ENCODE measurements around the gene ANO2.

The ANO2 gene

GRCh38 chr12:5525783-5526367 is 419.2 kb downstream of the ANO2 start:
- DNase-seq: no peak

- DNase-seq: no peak
These were observed 420.2 kb downstream of the ANO2 start for GRCh38 chr12:5524769-5525436.

DNA sequence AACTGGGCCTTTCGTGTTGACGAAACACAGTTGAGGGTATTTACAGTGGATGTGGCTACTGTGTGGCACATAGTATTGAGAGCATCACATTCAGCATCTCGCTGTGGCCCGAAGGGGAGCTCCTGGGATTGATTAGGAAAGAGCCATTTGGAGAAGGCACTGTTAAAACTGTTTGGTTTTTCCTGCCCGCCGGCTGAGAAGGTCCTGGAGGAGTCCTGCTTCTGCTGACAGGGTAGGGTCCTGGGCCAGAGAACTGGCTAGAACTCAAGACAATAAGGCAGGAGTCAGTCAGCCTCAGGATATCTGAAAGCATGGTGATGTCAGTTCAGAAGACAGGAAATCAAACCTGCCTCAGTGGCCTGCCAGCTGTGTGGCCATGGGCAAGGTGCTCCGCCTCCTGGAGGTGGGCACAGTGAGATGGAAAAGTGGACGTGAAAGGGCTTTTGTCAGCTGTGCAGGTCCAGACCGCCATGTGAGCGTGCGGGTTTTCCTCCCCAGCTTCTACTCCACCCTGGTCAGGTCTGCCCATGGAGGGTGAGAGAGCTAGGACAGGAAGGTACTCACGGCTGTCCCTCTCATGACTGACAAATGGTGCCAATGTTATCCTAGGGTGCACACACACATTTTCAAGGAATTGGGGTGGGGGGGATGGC is 420.8 kb downstream of the ANO2 start:
- no peak for DNase-seq

DNA sequence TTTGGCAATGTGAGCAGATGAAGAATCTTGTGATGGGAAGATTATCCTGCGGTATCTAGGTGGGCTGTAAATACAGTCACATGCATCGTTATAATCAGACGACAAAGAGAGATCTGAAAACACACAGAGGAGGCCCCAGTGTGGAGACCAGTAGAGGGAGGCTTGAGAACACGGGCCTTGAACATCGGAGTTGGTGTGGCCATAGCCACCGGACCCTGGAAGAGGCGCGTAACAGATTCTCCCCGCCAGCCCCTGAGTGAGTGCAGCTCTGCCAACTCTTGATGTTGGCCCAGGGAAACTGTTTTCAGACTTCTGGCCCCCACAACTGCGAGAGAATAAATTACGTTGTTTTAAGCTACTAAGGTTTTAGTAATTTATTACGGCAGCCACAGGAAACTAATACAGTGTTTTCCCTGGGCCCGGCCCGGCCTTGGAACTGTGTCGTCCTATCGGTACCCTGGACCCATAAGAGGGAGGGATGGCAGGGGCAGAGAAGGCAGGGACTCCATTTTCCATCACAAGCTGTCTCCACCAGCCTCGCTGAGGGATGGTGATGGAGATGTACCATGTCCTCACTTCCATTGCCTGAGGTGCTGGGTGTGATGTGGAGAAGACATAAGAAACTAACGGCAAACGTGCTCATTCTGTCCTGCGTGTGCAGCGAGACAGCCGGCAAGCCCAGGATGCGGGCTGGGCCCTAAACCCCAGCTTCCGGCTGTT is 421.5 kb downstream of the ANO2 start:
- DNase-seq: no peak

DNA sequence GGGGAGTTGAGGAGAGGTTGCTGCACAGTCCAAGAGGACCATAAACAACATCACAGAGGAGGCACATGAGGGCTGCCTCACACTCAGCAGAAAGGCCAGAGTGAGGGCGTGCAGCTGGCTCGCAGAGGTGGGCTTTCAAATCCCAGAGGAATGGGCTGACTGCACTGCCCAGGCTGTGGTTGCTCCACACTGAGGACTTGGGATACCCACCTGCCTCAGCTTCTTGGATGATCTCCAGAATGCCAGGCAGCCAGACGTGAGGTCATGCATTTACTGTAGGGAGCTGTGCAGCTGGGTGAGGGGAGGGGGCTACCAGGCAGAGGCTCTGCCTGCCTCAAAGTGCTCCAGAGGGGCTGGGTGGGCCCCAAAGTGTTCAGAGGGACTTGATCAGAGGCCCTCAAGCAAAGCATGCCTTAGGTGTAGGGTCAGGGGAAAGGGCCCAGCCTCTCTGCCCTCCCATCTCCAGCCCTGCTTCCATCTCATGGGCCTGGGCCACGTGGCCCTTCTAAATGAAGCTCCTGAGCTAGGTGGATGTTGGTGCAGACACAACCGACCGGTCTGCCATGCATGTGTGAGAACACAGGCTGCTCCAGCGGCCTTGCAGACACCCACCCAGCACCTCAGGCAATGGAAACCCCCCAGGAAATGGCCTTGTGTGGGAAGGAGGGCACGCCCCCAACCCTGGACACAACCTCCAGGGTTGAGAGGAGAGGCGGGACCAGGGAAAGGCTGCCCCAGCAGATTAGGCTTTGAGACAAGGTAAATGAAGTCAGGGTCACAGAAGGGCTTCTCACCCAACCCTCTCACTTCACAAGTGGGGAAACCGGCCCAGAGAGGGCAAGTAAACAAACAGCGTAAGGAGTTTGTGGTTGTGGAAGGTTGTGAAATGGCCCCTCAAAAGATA is 422.4 kb downstream of the ANO2 start:
- DNase-seq: no peak

DNA sequence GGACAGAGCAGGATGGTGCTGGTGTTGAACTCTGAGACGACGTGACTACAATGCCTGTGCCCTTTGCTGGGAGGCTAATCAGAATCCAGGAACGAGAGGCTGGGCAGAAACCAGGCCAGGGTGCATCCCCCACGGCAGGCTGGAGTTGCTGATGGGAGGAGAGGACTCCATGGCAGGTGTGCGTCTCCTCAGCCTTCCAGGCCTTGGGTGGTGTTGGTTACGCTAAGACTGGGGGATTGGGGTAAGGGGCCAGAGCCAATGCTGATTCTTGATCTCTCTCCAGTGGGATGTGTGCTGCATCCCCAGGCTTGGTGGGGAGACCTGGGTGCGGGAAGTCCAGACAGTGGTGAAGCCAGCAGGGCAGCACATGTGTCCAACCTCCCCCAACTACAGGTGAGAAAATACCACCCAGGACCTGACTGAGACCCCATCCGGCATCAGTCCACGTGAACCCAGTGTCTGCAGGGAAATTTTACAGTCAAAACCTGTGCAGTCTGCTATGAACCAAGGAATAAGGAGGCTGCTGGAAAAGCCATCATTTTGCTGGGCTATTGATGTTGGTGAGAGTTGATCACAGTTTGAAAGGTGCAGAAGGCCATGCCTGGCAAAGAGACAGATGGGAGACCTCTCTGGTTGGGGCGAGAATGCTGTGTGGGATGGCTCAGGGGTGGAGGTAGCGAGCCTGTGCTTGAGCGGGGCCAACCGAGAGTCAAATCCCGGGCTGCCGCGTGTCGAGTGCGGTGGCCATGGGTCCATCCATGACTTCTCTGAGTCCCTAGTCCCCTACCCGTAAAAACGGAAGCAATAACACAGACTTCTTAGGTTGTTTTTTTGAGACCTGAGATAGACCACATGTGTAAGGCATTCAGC is 423.4 kb downstream of the ANO2 start:
- no peak for DNase-seq

- DNase-seq: no peak
These were observed 424.2 kb downstream of the ANO2 start for GRCh38 chr12:5520831-5521230.

DNA sequence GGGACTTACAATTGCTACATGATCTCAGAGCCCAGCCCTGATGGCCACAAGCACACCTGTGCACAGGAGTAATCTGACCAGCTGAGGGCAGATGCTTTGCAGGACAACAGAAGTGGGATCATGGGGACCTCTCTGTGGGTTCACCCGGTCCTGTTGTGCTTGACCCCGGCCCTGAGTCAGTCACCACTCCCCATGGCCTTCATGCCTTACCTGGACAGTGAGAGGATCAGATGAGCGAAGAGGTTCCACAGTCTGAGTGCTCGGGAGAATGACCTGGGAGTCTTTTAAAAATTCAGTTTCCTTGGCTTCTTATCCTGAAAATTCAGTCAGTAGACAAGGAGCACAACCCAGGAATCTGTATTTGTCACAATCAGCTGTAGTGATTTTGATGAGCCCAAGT is 425.0 kb downstream of the ANO2 start:
- DNase-seq: no peak

DNA sequence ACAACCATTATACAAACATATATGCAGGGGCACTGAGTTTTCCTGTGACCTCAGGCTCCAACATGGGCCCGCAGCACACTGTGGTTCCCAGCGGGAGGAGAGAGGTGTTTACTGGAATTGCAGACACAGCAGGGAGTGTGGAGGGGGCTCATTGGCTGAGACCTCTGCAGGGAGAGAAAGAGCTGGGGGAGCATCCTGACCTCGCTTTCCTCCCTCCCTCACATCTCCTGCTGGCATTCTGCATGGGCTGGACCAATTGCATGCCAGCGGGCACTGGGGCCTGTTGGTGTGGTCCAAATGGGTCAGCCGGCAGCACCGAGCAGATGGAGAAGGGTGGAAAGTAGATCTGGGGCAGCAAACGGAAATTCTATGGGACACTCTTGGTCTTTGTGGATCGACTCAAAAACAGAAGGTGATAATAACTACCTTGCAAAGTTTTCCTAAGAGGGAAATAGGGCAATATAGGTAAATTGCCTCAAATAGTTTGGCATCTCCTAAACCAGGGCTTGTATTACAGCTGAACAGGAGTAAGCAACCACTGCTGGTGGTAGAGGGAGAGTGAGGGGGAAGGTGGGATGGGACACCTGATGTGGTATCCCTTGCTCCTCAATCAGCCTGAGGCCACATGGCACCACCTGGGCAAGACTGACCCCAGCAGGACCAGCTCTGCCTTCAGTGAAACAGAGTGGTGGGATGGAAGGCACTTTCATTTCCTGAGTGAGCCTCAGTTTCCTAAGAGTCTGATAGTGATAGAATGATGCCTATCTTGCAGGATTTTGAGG is 426.3 kb downstream of the ANO2 start:
- DNase-seq: no peak

- DNase-seq: no peak
These were observed 428.5 kb downstream of the ANO2 start for GRCh38 chr12:5516371-5517241.

- no peak for DNase-seq
These were observed 429.6 kb downstream of the ANO2 start for GRCh38 chr12:5515458-5515857.

DNA sequence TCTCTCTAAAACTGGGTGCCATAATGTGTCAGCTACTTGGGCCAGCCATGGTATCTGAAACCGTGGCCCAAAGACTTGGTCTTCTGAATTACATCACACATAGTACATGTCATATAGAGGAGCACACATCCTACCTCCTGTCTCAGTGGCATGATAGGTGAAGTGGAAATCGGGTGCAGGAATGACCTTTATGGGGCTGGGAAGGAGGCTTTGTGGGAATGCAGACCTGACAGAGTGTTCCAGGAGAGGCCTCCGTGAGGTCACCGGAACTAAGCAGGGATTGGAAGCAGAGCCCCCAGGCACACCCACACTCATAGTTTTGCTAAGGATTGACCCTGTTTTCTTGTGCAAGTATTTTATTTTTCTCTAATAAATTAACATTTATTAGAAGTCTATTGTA is 430.5 kb downstream of the ANO2 start:
- no peak for DNase-seq

DNA sequence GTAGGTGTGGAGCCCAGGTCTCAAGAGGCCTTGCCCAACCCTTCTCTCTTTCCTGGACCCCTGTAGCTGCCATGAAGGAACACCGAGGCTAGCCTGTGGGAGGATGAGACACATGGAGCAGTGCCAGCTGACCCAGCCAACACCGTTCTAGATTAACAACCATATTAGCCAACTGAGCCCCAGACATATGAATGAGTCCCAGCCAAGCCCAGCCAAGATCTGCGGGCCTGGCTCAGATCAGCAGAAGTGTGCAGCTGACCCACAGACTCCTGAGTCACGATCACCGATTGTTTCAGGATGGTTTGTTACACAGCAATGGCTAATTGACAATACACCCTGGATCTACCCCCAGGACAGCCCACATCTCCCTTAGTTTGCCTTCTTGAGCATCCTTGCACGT is 431.0 kb downstream of the ANO2 start:
- no peak for DNase-seq

DNA sequence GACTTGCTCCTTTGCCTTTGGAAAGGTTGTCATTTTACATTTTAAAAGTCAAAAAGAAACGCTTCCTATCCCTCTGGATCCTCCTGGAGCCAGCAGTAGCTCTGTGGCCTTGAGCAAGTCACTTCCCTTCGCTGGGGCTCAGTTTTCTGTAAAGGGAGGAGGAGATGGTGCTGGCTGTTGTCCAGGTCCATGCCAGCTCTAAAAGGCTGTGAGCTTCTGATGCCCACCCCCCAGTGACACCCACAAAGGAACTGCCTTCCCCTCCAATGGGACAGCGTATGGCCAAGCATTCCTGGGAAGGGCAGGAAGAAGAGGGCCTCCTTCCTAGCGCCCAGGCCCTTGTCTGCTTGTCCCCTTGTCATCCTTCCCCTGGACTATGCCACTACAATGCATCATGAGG is 431.7 kb downstream of the ANO2 start:
- no peak for DNase-seq

Data from activated CD4-positive, alpha-beta T cell treated with anti-CD3 and anti-CD28 coated beads, Interleukin-10, Interleukin-2, amounts not matched to agents 100 ng/mL and 50 ng/mL, durations not matched to agents 16 hours and 8 hours (primary cell).